GM23338 (cell line): ENCODE measurements around the gene HEATR1. TPM values are rescaled to one million over a fixed set of nuclear protein-coding genes. Genes with fewer than 3 reads are reported as not detected.

Experiments used
- ATAC-seq: fragments of 200-7000 bp; cut with Tn5 transposase; 3 replicates; pipeline ENCODE4 v1.9.1; 2020
- DNase-seq: peaks from one replicate; pipeline ENCODE4 v3.0.0-alpha.2; 2015; ENCODE audit warnings: low spot score
- H2AFZ ChIP-seq: fragments of 200-600 bp; sonication (generic); 2 replicates; pipeline ENCODE4 v1.8.0; 2016; ENCODE audit warnings: antibody characterized with exemption, mild to moderate bottlenecking, moderate library complexity
- H3F3A ChIP-seq: fragments of 200-600 bp; sonication (generic); replicated peaks from 2 replicates; pipeline ENCODE4 v1.8.0; 2017; ENCODE audit warnings: antibody characterized with exemption, mixed run types, low read depth
- H3K27ac ChIP-seq: fragments of 200-600 bp; sonication (generic); 2 replicates; pipeline ENCODE4 v1.6.1; 2016; ENCODE audit warnings: low read depth
- H3K27me3 ChIP-seq: fragments of 200-600 bp; sonication (generic); 2 replicates; pipeline ENCODE4 v1.8.0; 2016; ENCODE audit warnings: mild to moderate bottlenecking, mixed run types, moderate library complexity; ENCODE audit not compliant: insufficient read depth
- H3K36me3 ChIP-seq: fragments of 200-600 bp; sonication (generic); 2 replicates; pipeline ENCODE4 v1.8.0; 2016; ENCODE audit warnings: mild to moderate bottlenecking; ENCODE audit not compliant: insufficient read depth
- H3K4me1 ChIP-seq: fragments of 200-600 bp; sonication (generic); 2 replicates; pipeline ENCODE4 v1.8.0; 2016; ENCODE audit warnings: mild to moderate bottlenecking, moderate library complexity; ENCODE audit not compliant: insufficient read depth
- H3K4me2 ChIP-seq: fragments of 200-600 bp; sonication (generic); 2 replicates; pipeline ENCODE4 v1.7.1; 2017; ENCODE audit warnings: mixed run types
- H3K4me3 ChIP-seq: fragments of 200-600 bp; sonication (generic); 2 replicates; pipeline ENCODE4 v1.6.1; 2016; ENCODE audit warnings: mixed run types
- H3K79me2 ChIP-seq: fragments of 200-600 bp; sonication (generic); replicated peaks from 2 replicates; pipeline ENCODE4 v1.8.0; 2017; ENCODE audit warnings: mild to moderate bottlenecking; ENCODE audit not compliant: insufficient read depth
- H3K9me2 ChIP-seq: fragments of 200-600 bp; sonication (generic); 2 replicates; pipeline ENCODE4 v1.8.0; 2017; ENCODE audit not compliant: insufficient read depth
- H4K20me1 ChIP-seq: fragments of 200-600 bp; sonication (generic); replicated peaks from 2 replicates; pipeline ENCODE4 v1.8.0; 2017; ENCODE audit warnings: mild to moderate bottlenecking; ENCODE audit not compliant: insufficient read depth
- H3K27ac Mint-ChIP-seq: 2 replicates; pipeline ENCODE4 v1.8.0; 2020; ENCODE audit warnings: inconsistent platforms, mild to moderate bottlenecking, moderate library complexity, mixed read lengths
- H3K27me3 Mint-ChIP-seq: 3 replicates; pipeline ENCODE4 v1.8.0; 2022; ENCODE audit warnings: low read depth, mild to moderate bottlenecking, moderate library complexity, mixed read lengths, inconsistent platforms; ENCODE audit not compliant: insufficient read depth, poor library complexity
- H3K36me3 Mint-ChIP-seq: 3 replicates; pipeline ENCODE4 v1.8.0; 2021; ENCODE audit warnings: low read depth, mild to moderate bottlenecking, inconsistent platforms, moderate library complexity, mixed read lengths
- H3K4me1 Mint-ChIP-seq: 3 replicates; pipeline ENCODE4 v1.8.0; 2020; ENCODE audit warnings: mild to moderate bottlenecking, inconsistent platforms, mixed read lengths
- H3K4me3 Mint-ChIP-seq: 3 replicates; pipeline ENCODE4 v1.8.0; 2021; ENCODE audit warnings: moderate library complexity, mild to moderate bottlenecking, inconsistent platforms, mixed read lengths
- H3K9me3 Mint-ChIP-seq: 3 replicates; pipeline ENCODE4 v1.8.0; 2020; ENCODE audit warnings: moderate library complexity, mild to moderate bottlenecking, inconsistent platforms, mixed read lengths
- CREB1 ChIP-seq: fragments of 250-450 bp; sonication (Bioruptor Pico); IDR thresholded peaks from 2 replicates; pipeline ENCODE4 v1.5.0; 2020; ENCODE audit warnings: low read depth, mild to moderate bottlenecking, moderate library complexity
- CTCF ChIP-seq, 2 experiments: fragments of 200-600 bp in 1 of 2; sonication (generic) in 1 of 2; conservative IDR thresholded peaks; 2 replicates each; pipeline versions ENCODE4 v1.5.1 to v1.6.1; 2016 to 2017; ENCODE audit warnings: antibody characterized with exemption in 2 of 2, low read depth in 2 of 2, mild to moderate bottlenecking in 2 of 2, moderate library complexity in 1 of 2
- EZH2phosphoT487 ChIP-seq: fragments of 200-600 bp; sonication (generic); IDR thresholded peaks from one replicate; pipeline ENCODE4 v1.8.1; 2018; ENCODE audit warnings: antibody characterized with exemption; ENCODE audit not compliant: unreplicated experiment
- STAT1 ChIP-seq: IDR thresholded peaks from one replicate; pipeline ENCODE4 v1.6.1; 2016; ENCODE audit warnings: antibody characterized with exemption; ENCODE audit not compliant: unreplicated experiment
- ZNF331 ChIP-seq: fragments of 250-450 bp; sonication (Bioruptor Pico); IDR thresholded peaks from 2 replicates; pipeline ENCODE4 v1.5.0; 2020; ENCODE audit warnings: low read depth, mild to moderate bottlenecking, moderate library complexity
- polyA plus RNA-seq: library from polyadenylated mRNA; unstranded; fragments of >200 nt; fragmentation: Nextera tagmentation; extraction: Ambion mirVana; gene quantifications from 2 replicates; pipeline ENCODE4 v1.2.1, GENCODE V29; 2016
- total RNA-seq: library from RNA; depleted of rRNA; stranded (reverse); fragments of >200 nt; shearing (Covaris generic); gene quantifications from 2 replicates; pipeline ENCODE4 v1.2.3, GENCODE V29; 2014
- TF ChIP-seq, protein P1 (sequence below): IDR thresholded peaks from one replicate; pipeline ENCODE4 v1.6.1; 2018; ENCODE audit warnings: antibody characterized with exemption; ENCODE audit not compliant: unreplicated experiment

The HEATR1 gene
- total and polyA plus RNA-seq, 2 experiments from 2014 or later = 17.2 to 81.1 TPM

- no peak overlapping the region for H3K4me2 ChIP-seq
These were observed 31.7 kb upstream of the HEATR1 start for GRCh38 chr1:236636017-236636416.

DNA sequence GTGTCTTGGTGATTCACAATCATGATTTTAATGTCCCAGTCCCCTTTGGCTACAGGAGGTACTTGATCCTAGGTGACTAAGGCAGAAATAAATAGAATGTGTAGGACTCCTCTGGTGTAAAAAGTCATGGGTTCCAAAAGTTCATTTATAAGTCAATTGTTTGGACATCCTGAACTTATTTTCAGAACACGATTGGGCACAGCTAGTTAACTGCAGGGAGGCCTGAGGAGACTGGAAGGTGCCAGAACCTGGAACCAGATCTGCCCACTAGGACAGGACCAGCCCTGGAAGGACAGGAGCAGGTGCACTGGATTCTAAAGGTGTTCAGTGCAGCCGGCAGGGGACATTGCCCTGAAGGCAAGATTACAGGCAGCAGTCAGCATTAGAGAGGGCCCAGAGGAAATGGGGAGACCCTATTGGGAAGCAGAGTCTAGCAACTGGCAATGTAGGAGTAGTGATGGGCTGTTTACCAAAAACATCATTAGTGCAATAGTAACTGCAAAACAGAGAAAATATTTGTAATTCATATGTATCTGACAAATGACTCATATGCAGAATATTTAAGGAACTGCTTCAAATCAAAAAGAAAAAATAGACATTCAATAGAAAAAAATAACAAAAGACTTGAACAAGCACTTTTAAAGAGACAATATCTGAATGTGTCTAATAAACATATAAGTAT is 23.6 kb upstream of the HEATR1 start:
- peaks cover 4% of the 10 kb centered on the region for H3K36me3 Mint-ChIP-seq
- no peak overlapping the region for H3K27ac Mint-ChIP-seq
- H4K20me1 ChIP-seq = no peaks in the 10 kb centered on the region
- ATAC-seq (no peak), DNase-seq (no peak)
- no peaks in the 10 kb centered on the region for H3K9me2 ChIP-seq
- no peak overlapping the region for H2AFZ ChIP-seq
- H3K27me3 ChIP-seq = no peaks in the 10 kb centered on the region
- no peaks in the 10 kb centered on the region for H3K27me3 Mint-ChIP-seq
- H3F3A ChIP-seq = no peaks in the 10 kb centered on the region
- TF ChIP-seq CREB1 (CRISPR knock-in tag) = no peak
- peaks cover 10% of the 10 kb centered on the region for H3K9me3 Mint-ChIP-seq
- no peaks in the 10 kb centered on the region; the same call in 1 of the 2 replicates for H3K36me3 ChIP-seq
- H3K79me2 ChIP-seq = no peaks in the 10 kb centered on the region
- no peak overlapping the region for H3K27ac ChIP-seq
- H3K4me3 Mint-ChIP-seq = no peak overlapping the region
- H3K4me3 ChIP-seq = no peak overlapping the region
- H3K4me1 Mint-ChIP-seq = peaks cover 3% of the 10 kb centered on the region; the same call in 1 of the 3 replicates
- H3K4me2 ChIP-seq = no peak overlapping the region
- H3K4me1 ChIP-seq = no peaks in the 10 kb centered on the region

More at GRCh38 chr1:236636017-236636416, 31.7 kb upstream of the HEATR1 start:
- Histone ChIP-seq H3K27ac (no peak overlapping the region), H3K9me2 (no peaks in the 10 kb centered on the region), H2AFZ (no peak overlapping the region), H3K36me3 (no peaks in the 10 kb centered on the region), H3K4me3 (no peak overlapping the region), H4K20me1 (no peaks in the 10 kb centered on the region), H3K79me2 (no peaks in the 10 kb centered on the region), H3K4me1 (no peaks in the 10 kb centered on the region), H3K27me3 (no peaks in the 10 kb centered on the region), H3F3A (no peaks in the 10 kb centered on the region)
- TF ChIP-seq CREB1 (CRISPR knock-in tag) = no peak
- TF ChIP-seq CTCF (conservative IDR thresholded peaks at IDR 0.05; ENCODE audit: low read depth in 2 of 2) = no peak
- no peak for TF ChIP-seq EZH2phosphoT487
- TF ChIP-seq STAT1 = no peak
- TF ChIP-seq, protein P1, sequence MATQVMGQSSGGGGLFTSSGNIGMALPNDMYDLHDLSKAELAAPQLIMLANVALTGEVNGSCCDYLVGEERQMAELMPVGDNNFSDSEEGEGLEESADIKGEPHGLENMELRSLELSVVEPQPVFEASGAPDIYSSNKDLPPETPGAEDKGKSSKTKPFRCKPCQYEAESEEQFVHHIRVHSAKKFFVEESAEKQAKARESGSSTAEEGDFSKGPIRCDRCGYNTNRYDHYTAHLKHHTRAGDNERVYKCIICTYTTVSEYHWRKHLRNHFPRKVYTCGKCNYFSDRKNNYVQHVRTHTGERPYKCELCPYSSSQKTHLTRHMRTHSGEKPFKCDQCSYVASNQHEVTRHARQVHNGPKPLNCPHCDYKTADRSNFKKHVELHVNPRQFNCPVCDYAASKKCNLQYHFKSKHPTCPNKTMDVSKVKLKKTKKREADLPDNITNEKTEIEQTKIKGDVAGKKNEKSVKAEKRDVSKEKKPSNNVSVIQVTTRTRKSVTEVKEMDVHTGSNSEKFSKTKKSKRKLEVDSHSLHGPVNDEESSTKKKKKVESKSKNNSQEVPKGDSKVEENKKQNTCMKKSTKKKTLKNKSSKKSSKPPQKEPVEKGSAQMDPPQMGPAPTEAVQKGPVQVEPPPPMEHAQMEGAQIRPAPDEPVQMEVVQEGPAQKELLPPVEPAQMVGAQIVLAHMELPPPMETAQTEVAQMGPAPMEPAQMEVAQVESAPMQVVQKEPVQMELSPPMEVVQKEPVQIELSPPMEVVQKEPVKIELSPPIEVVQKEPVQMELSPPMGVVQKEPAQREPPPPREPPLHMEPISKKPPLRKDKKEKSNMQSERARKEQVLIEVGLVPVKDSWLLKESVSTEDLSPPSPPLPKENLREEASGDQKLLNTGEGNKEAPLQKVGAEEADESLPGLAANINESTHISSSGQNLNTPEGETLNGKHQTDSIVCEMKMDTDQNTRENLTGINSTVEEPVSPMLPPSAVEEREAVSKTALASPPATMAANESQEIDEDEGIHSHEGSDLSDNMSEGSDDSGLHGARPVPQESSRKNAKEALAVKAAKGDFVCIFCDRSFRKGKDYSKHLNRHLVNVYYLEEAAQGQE = no peak
- TF ChIP-seq ZNF331 (CRISPR knock-in tag) = no peak
- ATAC-seq (no peak), DNase-seq (no peak)
- no peaks in the 10 kb centered on the region for H3K36me3 Mint-ChIP-seq
- H3K27ac Mint-ChIP-seq = no peak overlapping the region
- H3K27me3 Mint-ChIP-seq = peaks cover 3% of the 10 kb centered on the region
- H3K4me1 Mint-ChIP-seq = no peaks in the 10 kb centered on the region
- no peaks in the 10 kb centered on the region for H3K9me3 Mint-ChIP-seq
- H3K4me3 Mint-ChIP-seq = no peak overlapping the region
